Transverse colon (tissue), 4 donors: ENCODE results near the gene RAB13.

ENCODE experiments used
- CTCF ChIP-seq, 5 experiments: fragments of 200-600 bp in 3 of 5; fragments of 450-650 bp in 2 of 5; sonication (generic) in 3 of 5; IDR thresholded peaks; 1 replicate in 2 of 5; 2 replicates in 3 of 5; pipeline ENCODE4 v1.5.1; 2016 to 2017; ENCODE audit warnings: antibody characterized with exemption in 5 of 5, inconsistent platforms in 3 of 5, mild to moderate bottlenecking in 2 of 5, moderate library complexity in 1 of 5
- EP300 ChIP-seq: sonication (generic); formaldehyde crosslinking; IDR thresholded peaks from one replicate; pipeline ENCODE4 v1.6.1; 2017; ENCODE audit warnings: antibody characterized with exemption, low read depth
- POLR2A ChIP-seq: fragments of 450-650 bp; IDR thresholded peaks from one replicate; pipeline ENCODE4 v1.6.1; 2016; ENCODE audit warnings: antibody characterized with exemption, mild to moderate bottlenecking, moderate library complexity
- POLR2AphosphoS5 ChIP-seq, 3 donors: sonication (generic); formaldehyde crosslinking; IDR thresholded peaks; one replicate each; pipeline ENCODE4 v1.6.1; 2016; ENCODE audit warnings: antibody characterized with exemption in 3 of 3

GRCh38 chr1:153951801-153952200 is 34.3 kb downstream of the RAB13 start:
- no peak for TF ChIP-seq CTCF (IDR thresholded peaks at IDR 0.05)
- no peak for TF ChIP-seq POLR2A
- no peak for TF ChIP-seq POLR2AphosphoS5 (IDR thresholded peaks at IDR 0.05)
- no peak for TF ChIP-seq EP300
